ENCODE results near the gene ZFP57. TPM values are rescaled to one million over a fixed set of nuclear protein-coding genes. Genes with fewer than 3 reads are reported as not detected.

ZFP57 gene
- total and polyA plus RNA-seq, 2 of the 13 experiments (the other 11 are each of a cell fraction or from before 2014, with no cell fraction given), result not detected

DNA sequence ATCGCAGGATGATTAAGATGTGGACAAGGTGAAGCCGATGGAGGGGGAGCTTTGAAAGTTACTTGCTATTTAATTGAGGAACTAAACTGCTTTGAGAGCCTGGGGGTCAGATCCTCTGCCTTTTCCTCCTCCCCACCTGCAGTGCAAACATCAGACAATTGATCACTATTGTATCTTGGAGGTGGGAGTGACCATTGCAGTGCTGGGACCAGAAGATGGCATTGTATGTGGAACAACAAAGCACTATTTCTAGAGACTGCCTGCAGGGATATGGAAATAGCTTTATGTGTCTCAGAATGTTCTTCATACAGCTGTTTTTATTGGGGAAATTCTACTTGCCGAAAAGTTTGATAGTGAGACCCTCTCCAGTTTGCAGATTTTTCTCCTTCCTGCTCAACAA lies 19.9 kb downstream of the ZFP57 start:
- DNase-seq (ENCODE audit: low spot score) (no peak), ATAC-seq (no peak), FAIRE-seq (no peak)
- WGBS (ENCODE audit: low lambda C conversion rate), result 61% methylated on average over 3 of the region's 3 CpGs
- TF ChIP-seq NFAT5 (CRISPR knock-in tag; IDR thresholded peaks at IDR 0.05) (no peak), TSC22D2 (CRISPR knock-in tag; IDR thresholded peaks at IDR 0.05; ENCODE audit: borderline replicate concordance) (no peak), IKZF5 (CRISPR knock-in tag; IDR thresholded peaks at IDR 0.05) (no peak), DNMT3B (CRISPR knock-in tag; conservative IDR thresholded peaks at IDR 0.05) (no peak), ZNF772 (CRISPR knock-in tag; IDR thresholded peaks at IDR 0.05) (no peak), ESRRA (CRISPR knock-in tag; IDR thresholded peaks at IDR 0.05; ENCODE audit: low read depth) (no peak), ZNF282 (IDR thresholded peaks at IDR 0.05; ENCODE audit: partially characterized antibody) (no peak), CC2D1A (CRISPR knock-in tag; IDR thresholded peaks at IDR 0.05) (no peak), ZSCAN25 (CRISPR knock-in tag; IDR thresholded peaks at IDR 0.05) (no peak), THYN1 (CRISPR knock-in tag; IDR thresholded peaks at IDR 0.05; ENCODE audit: borderline replicate concordance, low read depth) (no peak), ZNF44 (CRISPR knock-in tag; IDR thresholded peaks at IDR 0.05) (no peak), ZNF446 (CRISPR knock-in tag; IDR thresholded peaks at IDR 0.05) (no peak), ZNF777 (CRISPR knock-in tag; IDR thresholded peaks at IDR 0.05) (no peak), PCBP2 (optimal IDR thresholded peaks at IDR 0.05; ENCODE audit: low read depth, low read length, poor library complexity, severe bottlenecking) (no peak), SIN3A (IDR thresholded peaks at IDR 0.05; ENCODE audit: borderline replicate concordance, low read depth, low read length) (no peak), MIER2 (CRISPR knock-in tag; IDR thresholded peaks at IDR 0.05) (no peak), MAF1 (CRISPR knock-in tag; IDR thresholded peaks at IDR 0.05; ENCODE audit: borderline replicate concordance) (no peak), FUBP1 (CRISPR knock-in tag; IDR thresholded peaks at IDR 0.05; ENCODE audit: borderline replicate concordance) (no peak)
- Histone ChIP-seq H3K9me3 (ENCODE audit: low read length) (no peaks in the 10 kb centered on the region), H3K4me2 (ENCODE audit: low read depth, low read length) (no peak overlapping the region), H3K9ac (ENCODE audit: insufficient read depth, low read depth, low read length) (no peak overlapping the region), H3K27ac (ENCODE audit: extremely low read length, insufficient read depth, low read length) (no peak overlapping the region), H3K4me1 (ENCODE audit: insufficient read depth, low read length) (no peaks in the 10 kb centered on the region), H3K79me2 (ENCODE audit: insufficient read depth, low read length) (no peaks in the 10 kb centered on the region), H3K27me3 (ENCODE audit: control insufficient read depth in 1 of 2, insufficient read depth in 2 of 2, low read length in 2 of 2) (peaks cover 0 to 16% of the 10 kb centered on the region in 2 experiments; a peak in 2 of 5 replicates), H2AFZ (ENCODE audit: low read length) (no peak overlapping the region), H3K4me3 (replicated peaks in 1 of 3; ENCODE audit: insufficient read depth in 1 of 3, low read depth in 2 of 3, low read length in 3 of 3) (no peak overlapping the region), H3K36me3 (replicated peaks in 1 of 2; ENCODE audit: control insufficient read depth in 1 of 2, insufficient read depth in 2 of 2, low read length in 2 of 2) (no peaks in the 10 kb centered on the region), H4K20me1 (ENCODE audit: insufficient read depth, low read length) (no peaks in the 10 kb centered on the region)
- no TSS peak for BruUV-seq (replicated peaks)
- CTCF ChIA-PET (ENCODE audit: low intra/inter-chr PET ratio, low total read pairs), result no interaction called here
- POLR2A ChIA-PET, result no interaction called here
- intact Hi-C loops (cut with micrococcal nuclease; ENCODE audit: unreplicated experiment), result no loop called here
- in situ Hi-C loops (cut with HindIII; ENCODE audit: extremely low pct_ligation_motif_present, low pct_unique_long_range_greater_than_20kb), result no loop called here
